Mucosa of stomach (tissue), 1 donor: ENCODE measurements around the gene ZNF431.

Experiments
- H3K27me3 ChIP-seq: one replicate; pipeline ENCODE4 v1.7.0; 2013; ENCODE audit warnings: mild to moderate bottlenecking, low read length; ENCODE audit not compliant: control insufficient read depth, insufficient read depth
- H3K36me3 ChIP-seq: one replicate; pipeline ENCODE4 v1.7.0; 2013; ENCODE audit warnings: low read length; ENCODE audit not compliant: control insufficient read depth, insufficient read depth
- H3K4me1 ChIP-seq: one replicate; pipeline ENCODE4 v1.7.0; 2013; ENCODE audit warnings: mild to moderate bottlenecking, low read length; ENCODE audit not compliant: control insufficient read depth, insufficient read depth
- H3K4me3 ChIP-seq: one replicate; pipeline ENCODE4 v1.7.0; 2013; ENCODE audit warnings: low read length
- H3K9ac ChIP-seq: one replicate; pipeline ENCODE4 v1.7.0; 2013; ENCODE audit warnings: mild to moderate bottlenecking, low read length, moderate library complexity
- H3K9me3 ChIP-seq: one replicate; pipeline ENCODE4 v1.7.0; 2013; ENCODE audit warnings: mild to moderate bottlenecking, low read length, moderate library complexity; ENCODE audit not compliant: control insufficient read depth
- donor health status: Pancreatic carcinoma.

The ZNF431 gene

GRCh38 chr19:21238670-21239069, 96.8 kb downstream of the ZNF431 start:
- no peak overlapping the region for H3K4me3 ChIP-seq
- H3K36me3 ChIP-seq: no peaks in the 10 kb centered on the region
- H3K27me3 ChIP-seq: no peaks in the 10 kb centered on the region
- H3K9ac ChIP-seq: no peak overlapping the region
- H3K9me3 ChIP-seq: no peaks in the 10 kb centered on the region
- peaks cover 22% of the 10 kb centered on the region for H3K4me1 ChIP-seq
